Activated CD4-positive, alpha-beta T cell treated with anti-CD3 and anti-CD28 coated beads, Interleukin-2, Interleukin-6, amounts not matched to agents 100 ng/mL and 50 ng/mL, durations not matched to agents 16 hours and 8 hours (primary cell): ENCODE data around the gene PPT2.
"Not testable (repeated sequence)": the region's sequence is repeated elsewhere in the genome, so short reads cannot be mapped to it uniquely, and the experiment has no call there.

ENCODE experiments used
- DNase-seq: peaks from one replicate; pipeline ENCODE4 v3.0.0-alpha.2; 2020

The PPT2 gene

GRCh38 chr6:32190911-32191677, 37.2 kb downstream of the PPT2 start:
- no peak for DNase-seq

GRCh38 chr6:32191696-32192607, 38.0 kb downstream of the PPT2 start:
- no peak for DNase-seq

GRCh38 chr6:32192608-32193039, 38.7 kb downstream of the PPT2 start, which contains the start of gene GPSM3:
GPSM3 (minus strand) TSS chr6:32192643; CDS start chr6:32192513, 130 bp downstream.
- peak; percentile 74 for DNase-seq

- DNase-seq: not testable (repeated sequence)
These were observed 39.2 kb downstream of the PPT2 start for GRCh38 chr6:32193096-32193495.

GRCh38 chr6:32194388-32194787, 40.4 kb downstream of the PPT2 start:
- DNase-seq: no peak

GRCh38 chr6:32194825-32195651, 41.1 kb downstream of the PPT2 start:
- peak; percentile 50 for DNase-seq

GRCh38 chr6:32195652-32195901, 41.6 kb downstream of the PPT2 start:
- DNase-seq: peak; percentile 100

GRCh38 chr6:32195902-32196681, 42.2 kb downstream of the PPT2 start:
- DNase-seq: peak; percentile 77

GRCh38 chr6:32196682-32197616, 43.0 kb downstream of the PPT2 start:
- DNase-seq: no peak

- DNase-seq: no peak
These were observed 44.4 kb downstream of the PPT2 start for GRCh38 chr6:32198345-32198696.

GRCh38 chr6:32198866-32199265, 44.9 kb downstream of the PPT2 start:
- DNase-seq: no peak

- no peak for DNase-seq
These were observed 47.0 kb downstream of the PPT2 start for GRCh38 chr6:32200711-32201475.

- DNase-seq: no peak
These were observed 48.2 kb downstream of the PPT2 start for GRCh38 chr6:32202186-32202585.

- no peak for DNase-seq
These were observed 49.7 kb downstream of the PPT2 start for GRCh38 chr6:32203426-32204267.

GRCh38 chr6:32204268-32204715, 50.4 kb downstream of the PPT2 start:
- no peak for DNase-seq

GRCh38 chr6:32208996-32209395, 55.1 kb downstream of the PPT2 start:
- DNase-seq: no peak

GRCh38 chr6:32210191-32210601, 56.3 kb downstream of the PPT2 start:
- no peak for DNase-seq

GRCh38 chr6:32211432-32211831, 57.5 kb downstream of the PPT2 start:
- not testable (repeated sequence) for DNase-seq

- DNase-seq: no peak
These were observed 58.3 kb downstream of the PPT2 start for GRCh38 chr6:32212076-32212760.
